Renal pelvis (tissue), 4 donors: ENCODE measurements around the gene LEKR1. TPM values are rescaled to one million over a fixed set of nuclear protein-coding genes. Genes with fewer than 3 reads are reported as not detected.
A peak's percentile ranks its signal among the peaks of the same experiment; 100 is the strongest.

Source experiments
- DNase-seq: peaks from one replicate; pipeline ENCODE4 v3.0.0-alpha.2; 2013
- polyA plus RNA-seq, 3 donors: library from polyadenylated mRNA; unstranded; fragments of 120-200 nt; gene quantifications; one replicate each; pipeline ENCODE4 v1.2.1, GENCODE V29; 2013; ENCODE audit not compliant: insufficient read length in 3 of 3

Gene LEKR1
- polyA plus RNA-seq, 3 donors: 1.3 to 4.2 (median 3.8) TPM

DNA sequence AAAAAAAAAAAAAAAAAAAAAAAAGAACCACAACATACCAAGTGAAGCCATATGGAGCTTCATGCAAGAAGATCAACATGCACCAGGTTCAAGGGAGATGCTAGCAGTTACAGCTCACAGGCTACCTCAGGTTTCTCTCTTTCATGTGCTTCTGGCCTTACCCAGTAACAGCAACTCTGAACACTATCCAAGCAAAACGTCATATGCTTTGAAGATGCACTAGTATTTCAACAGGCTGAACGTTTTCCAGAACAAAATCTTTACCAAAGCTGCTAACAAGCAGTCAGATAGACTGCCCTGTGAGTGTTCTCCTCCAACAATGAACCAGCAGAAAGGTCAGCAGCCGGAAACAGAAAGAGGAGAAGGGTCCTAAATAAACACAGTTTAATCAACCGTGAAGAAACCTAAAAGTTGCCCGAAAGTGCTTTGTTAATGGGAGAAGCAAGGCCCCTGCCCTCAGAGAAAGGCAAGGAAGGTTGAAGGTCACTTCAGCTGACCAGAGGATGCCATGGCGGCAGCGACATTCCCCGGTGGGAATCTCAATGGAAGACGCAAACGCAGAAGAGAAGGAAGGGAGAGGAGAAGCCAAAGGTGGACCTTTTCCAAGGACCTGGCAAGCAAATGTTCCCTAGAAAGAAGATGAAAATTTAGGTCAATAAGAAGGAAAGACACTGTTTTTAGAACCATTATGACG lies 253.7 kb downstream of the LEKR1 start:
- no peak for DNase-seq

DNA sequence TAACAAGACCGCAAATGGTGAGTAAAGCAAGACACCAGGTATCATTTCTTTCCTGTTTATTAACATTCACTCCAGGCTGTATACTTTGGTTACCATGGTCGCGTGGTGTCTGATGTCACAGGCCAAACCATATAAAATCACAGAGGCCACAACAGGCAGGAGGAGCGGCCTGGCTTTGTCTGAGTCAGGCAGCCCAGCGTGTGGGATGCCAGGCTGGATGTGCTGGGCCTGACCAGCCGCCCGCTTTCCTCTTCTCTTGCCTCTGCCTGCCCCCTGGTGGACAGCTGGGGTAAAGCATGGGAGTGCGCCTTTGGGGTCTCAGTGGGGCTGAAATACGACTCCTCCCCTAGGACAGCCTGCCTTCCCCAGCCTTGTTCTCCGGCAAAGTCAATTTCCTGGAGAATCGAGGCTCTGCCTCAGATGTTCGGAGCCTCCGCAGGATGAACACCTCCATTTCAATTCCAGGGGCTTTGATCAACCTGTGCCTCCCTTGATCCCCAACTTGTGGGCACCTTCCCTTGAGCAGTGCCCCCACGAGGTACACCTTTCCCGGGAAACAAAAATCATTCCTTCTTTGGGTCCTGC lies 255.6 kb downstream of the LEKR1 start:
- DNase-seq: peak; percentile 90

DNA sequence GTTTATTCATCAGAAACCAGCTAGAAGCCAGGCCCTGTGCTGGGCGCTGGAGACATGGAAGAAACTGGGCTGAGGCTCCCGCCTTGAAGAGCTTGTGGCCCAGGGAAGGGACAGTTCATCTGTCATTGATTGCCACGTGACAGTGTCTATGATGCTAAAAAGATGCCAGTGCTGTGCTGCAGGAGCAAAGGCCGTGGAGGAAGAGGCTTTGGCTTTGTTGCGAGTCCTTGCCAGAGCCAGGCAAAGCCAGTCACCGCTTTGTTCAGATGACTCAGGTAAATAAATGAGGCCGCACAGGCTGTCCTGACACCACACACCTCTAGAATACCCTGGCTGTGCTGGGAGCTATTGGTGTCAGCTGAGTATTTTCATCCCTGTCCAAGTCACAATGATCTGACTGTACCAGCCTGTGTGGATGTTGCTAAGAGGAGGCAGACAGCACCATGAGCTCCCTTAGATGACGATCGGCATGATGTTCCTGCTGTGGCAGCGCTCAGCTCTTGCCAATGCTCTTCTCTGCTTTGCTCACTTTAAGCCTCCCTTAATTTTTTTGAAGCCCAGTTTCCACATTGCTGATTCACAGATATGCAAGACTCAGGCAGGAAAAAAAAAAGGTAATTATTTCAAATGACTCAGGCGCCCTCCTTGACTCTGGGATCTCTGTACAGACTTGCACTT lies 256.3 kb downstream of the LEKR1 start:
- DNase-seq: no peak

- DNase-seq: no peak
These were observed 257.7 kb downstream of the LEKR1 start for GRCh38 chr3:157083824-157084223.

- DNase-seq: no peak
These were observed 260.1 kb downstream of the LEKR1 start for GRCh38 chr3:157086060-157086750.

DNA sequence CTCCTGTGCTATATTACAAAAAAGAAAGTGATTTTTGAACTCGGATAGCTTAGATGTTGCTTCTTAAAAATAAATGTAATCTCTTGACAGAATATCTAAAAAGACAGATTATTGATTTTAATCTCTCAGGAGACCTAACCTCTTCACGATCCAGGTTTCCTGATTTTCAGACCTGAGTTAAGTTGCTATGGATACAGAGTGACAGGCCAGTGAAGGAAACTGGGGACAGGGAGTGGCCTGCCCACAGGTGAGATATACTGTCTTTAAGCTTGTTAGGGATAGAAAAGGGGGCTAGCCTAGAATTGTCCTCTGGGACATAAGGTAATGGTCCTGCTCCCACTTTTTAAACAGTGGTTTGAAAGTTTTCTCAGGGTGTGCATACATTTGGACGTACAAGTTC lies 260.6 kb downstream of the LEKR1 start:
- DNase-seq: no peak

- DNase-seq: no peak
These were observed 261.2 kb downstream of the LEKR1 start for GRCh38 chr3:157087373-157087772.

- no peak for DNase-seq
These were observed 261.8 kb downstream of the LEKR1 start for GRCh38 chr3:157087780-157088600.

- DNase-seq: peak; percentile 93
These were observed 262.7 kb downstream of the LEKR1 start for GRCh38 chr3:157088601-157089454.

GRCh38 chr3:157089455-157090221 lies 263.5 kb downstream of the LEKR1 start:
- no peak for DNase-seq

DNA sequence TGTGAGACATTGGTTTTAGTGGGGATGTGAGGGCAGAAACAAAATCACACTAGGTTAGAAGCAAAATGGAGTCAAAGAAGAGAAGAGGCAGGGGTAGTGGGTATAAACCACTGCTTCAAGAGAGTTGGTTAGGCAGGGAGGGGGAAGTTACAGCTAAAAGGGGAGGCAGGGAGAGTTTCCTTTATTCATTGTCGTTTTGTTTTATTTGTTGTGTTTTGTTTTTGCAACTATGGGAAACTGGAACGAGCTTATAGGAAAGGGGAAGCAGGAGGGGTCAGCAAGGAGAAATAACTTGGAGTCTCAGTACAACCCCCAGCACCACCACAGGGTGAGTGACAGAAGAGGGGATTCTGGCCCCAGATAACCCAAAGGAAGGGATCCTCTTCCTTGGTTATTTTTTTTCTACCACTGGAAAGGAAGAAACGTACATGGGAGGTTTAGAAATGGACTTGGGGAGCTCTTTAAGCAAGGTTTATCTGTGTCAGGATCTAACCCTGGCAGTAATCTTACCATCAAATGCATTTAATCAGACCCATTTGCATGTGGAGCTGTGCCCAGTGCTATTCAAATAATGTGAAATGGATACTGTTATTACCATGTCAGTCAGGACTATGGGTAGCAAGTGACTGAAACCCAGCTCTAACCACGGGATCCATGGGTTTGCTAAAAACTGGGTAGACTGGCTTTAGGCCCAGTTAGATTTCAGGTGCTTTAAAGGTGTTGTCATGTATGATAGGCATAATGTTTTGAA lies 265.1 kb downstream of the LEKR1 start:
- DNase-seq: no peak

- DNase-seq: no peak
These were observed 266.1 kb downstream of the LEKR1 start for GRCh38 chr3:157092230-157092629.

DNA sequence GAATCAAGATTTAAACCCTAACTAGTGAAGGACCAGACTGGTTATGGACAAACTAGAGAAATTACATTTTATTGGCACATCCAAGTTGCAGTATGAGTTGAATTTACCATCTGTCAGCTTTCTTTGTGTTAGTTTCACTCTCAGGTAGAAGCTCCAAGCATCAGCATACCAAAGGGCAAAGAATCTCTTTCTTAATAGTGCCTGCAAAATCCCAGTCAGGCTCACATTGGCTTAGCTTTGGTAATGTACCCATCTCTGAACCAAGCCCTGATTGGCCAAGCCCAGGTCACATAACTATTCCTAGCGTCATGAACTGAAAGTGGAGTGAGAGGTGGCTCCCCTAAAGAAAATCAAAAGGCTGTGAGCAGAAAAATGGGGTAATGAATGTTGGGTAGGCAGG lies 266.9 kb downstream of the LEKR1 start:
- DNase-seq: no peak

DNA sequence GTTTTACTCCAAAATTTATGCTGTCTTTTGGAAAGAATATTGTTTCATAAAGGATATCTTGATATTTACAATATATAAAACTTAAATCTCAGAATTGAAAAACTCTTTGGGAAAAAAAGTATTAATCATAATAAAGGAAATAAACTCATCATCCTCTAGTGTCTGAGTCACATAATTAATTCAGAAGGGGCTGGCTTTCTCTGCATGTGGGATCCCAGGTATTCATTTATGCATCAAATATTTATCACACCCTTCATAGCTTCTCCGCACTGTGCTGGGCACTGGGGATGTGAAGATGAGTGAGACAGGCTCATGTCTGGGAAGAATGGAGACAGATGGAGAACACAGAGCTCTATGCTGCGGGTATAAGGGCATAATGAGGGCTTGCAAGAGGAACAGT lies 268.1 kb downstream of the LEKR1 start:
- DNase-seq: no peak

DNA sequence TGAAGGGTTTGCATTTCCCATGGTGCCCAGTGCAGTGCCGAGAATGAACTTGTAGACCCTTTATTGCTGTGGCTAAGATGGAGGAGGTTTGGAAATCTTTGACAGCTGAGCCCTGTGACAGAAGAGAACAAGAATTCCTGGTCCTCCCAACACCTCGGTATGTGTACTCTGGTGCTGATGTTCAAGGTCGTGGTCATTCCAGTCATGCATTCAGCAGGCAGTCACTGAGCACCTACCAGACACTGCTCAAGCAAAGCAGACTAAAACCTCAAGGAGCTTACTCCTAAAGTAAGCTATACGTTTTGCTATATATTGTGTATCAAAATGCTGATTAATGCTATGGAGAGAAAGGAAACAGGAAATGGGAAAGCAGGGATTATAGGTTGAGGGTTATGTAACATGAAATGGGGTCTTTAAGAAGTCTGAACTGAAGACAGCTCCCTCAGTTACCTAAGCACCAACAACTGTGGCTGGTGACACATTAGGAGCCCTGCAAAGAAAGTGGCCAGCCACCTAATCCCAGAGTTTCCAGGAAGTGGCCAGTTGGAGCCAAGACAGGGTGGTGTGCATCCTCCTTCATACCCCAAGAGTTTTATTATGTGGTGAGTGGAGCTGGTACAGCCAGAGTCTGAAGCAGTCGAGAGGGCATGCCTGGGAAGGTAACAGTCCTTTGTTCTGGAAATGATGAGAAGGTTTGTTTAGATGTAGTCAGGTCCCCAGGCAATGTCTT lies 268.8 kb downstream of the LEKR1 start:
- no peak for DNase-seq
